Measurements from ENCODE around the gene CHD5. TPM values are rescaled to one million over a fixed set of nuclear protein-coding genes. Genes with fewer than 3 reads are reported as not detected.

CHD5 gene
- total and polyA plus RNA-seq, 2 of the 4 experiments (the other 2 are of a cell fraction): under 0.01 to 0.09 TPM

- Histone ChIP-seq H2AK5ac (ENCODE audit: low read depth, low read length) (no peak overlapping the region), H3K14ac (replicated peaks; ENCODE audit: low read depth, low read length) (no peak overlapping the region), H3K4me1 (ENCODE audit: control insufficient read depth, insufficient read depth, low read length) (no peaks in the 10 kb centered on the region), H3K9me3 (ENCODE audit: control insufficient read depth, insufficient read depth, low read length) (no peaks in the 10 kb centered on the region), H3K56ac (ENCODE audit: extremely low read depth, insufficient read depth, low read length) (no peak overlapping the region), H3K9ac (ENCODE audit: low read depth, low read length) (no peak overlapping the region), H2BK5ac (ENCODE audit: low read depth, low read length, poor library complexity, severe bottlenecking) (no peak overlapping the region), H4K20me1 (ENCODE audit: insufficient read depth, low read length) (peaks cover 6% of the 10 kb centered on the region; the same call in 1 of the 2 replicates), H3K36me3 (ENCODE audit: control insufficient read depth, insufficient read depth, low read length) (no peaks in the 10 kb centered on the region), H2AFZ (replicated peaks; ENCODE audit: low read length, poor library complexity) (no peak overlapping the region), H3K18ac (ENCODE audit: low read depth, low read length) (no peak overlapping the region), H3K4me3 (ENCODE audit: insufficient read depth, low read depth, low read length) (no peak overlapping the region), H2BK120ac (ENCODE audit: low read depth, low read length) (no peak overlapping the region), H3K79me1 (ENCODE audit: low read depth in 1 of 2, low read length in 2 of 2) (no peaks in the 10 kb centered on the region), H3K4me2 (ENCODE audit: low read depth, low read length) (no peak overlapping the region), H3K27ac (ENCODE audit: insufficient read depth, low read length) (no peak overlapping the region), H4K8ac (ENCODE audit: low read depth in 2 of 2, low read length in 2 of 2) (no peak overlapping the region), H3K27me3 (ENCODE audit: control insufficient read depth, insufficient read depth, low read length) (peaks cover 6% of the 10 kb centered on the region; the same call in 1 of the 2 replicates), H3K23ac (ENCODE audit: low read depth, low read length) (no peak overlapping the region), H2BK20ac (ENCODE audit: low read depth, low read length) (no peak overlapping the region), H3K9me1 (ENCODE audit: insufficient read depth, low read length) (no peaks in the 10 kb centered on the region), H2AK9ac (replicated peaks; ENCODE audit: low read depth, low read length, poor library complexity) (no peak overlapping the region), H2BK15ac (ENCODE audit: low read depth, low read length) (no peak overlapping the region), H4K91ac (ENCODE audit: insufficient read depth, low read depth, low read length) (no peak overlapping the region), H4K5ac (ENCODE audit: low read depth, low read length) (no peak overlapping the region), H3K4ac (ENCODE audit: low read depth, low read length) (no peak overlapping the region)
- WGBS, 2 experiments (ENCODE audit: extremely low coverage in 2 of 2, insufficient read length in 1 of 2): 73% methylated on average over 5 of the region's 6 CpGs; no CpG with 5 or more reads in 1 of the 2 experiments
- intact Hi-C loops (cut with micrococcal nuclease) (loop anchor here (5.0 kb wide), 1 partner anchor 118 kb away; no protein-coding TSS in a partner anchor), dilution Hi-C loops (cut with HindIII; ENCODE audit: low sequenced_read_pairs, unreplicated experiment) (no loop called here), in situ Hi-C loops (cut with MboI; ENCODE audit: low sequenced_read_pairs) (no loop called here)
- CTCF ChIA-PET: no interaction called here
- TF ChIP-seq ELK1 (IDR thresholded peaks at IDR 0.05; ENCODE audit: borderline replicate concordance, low read depth, low read length) (no peak), CHD1 (IDR thresholded peaks at IDR 0.05; ENCODE audit: low read depth, low read length) (no peak)
- BruUV-seq (replicated peaks): no TSS peak
- DNase-seq: no peak
- POLR2A ChIA-PET (ENCODE audit: unreplicated experiment): no interaction called here
- no peak for ATAC-seq (ENCODE audit: low read depth)
Observed at GRCh38 chr1:6054596-6054995, 125.5 kb downstream of the CHD5 start.

Measured in IMR-90 (cell line).